Activated CD8-positive, alpha-beta memory T cell treated with anti-CD3 and anti-CD28 coated beads, Interleukin-2, amount 50 U/mL, for 1 hour (primary cell): ENCODE measurements around the gene HSD17B11.
"Not testable (repeated sequence)": the region's sequence is repeated elsewhere in the genome, so short reads cannot be mapped to it uniquely, and the experiment has no call there.

Experiments
- DNase-seq: peaks from one replicate; pipeline ENCODE4 v3.0.0-alpha.2; 2020; ENCODE audit errors: extremely low read depth

The HSD17B11 gene

GRCh38 chr4:87405211-87405820, 14.3 kb upstream of the HSD17B11 start:
- no peak for DNase-seq

DNA sequence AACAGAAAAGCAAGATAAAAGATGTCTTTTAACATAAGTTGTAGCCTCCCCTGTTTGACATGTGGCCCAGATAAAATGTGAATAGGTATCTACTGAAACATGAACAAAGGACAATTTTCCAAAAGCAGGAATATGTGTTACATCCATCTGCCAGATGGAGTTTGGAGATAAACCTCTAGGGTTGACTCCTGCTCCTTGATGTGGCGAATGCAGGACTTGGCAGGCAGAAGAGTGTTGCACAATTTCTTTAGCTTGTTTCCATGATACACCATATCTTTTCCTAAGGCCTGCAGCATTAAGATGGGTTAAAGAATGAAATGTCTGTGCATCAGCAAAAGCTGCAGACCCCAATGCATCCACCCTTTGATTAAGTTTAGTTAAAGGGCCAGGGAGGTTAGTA, 12.7 kb upstream of the HSD17B11 start:
- not testable (repeated sequence) for DNase-seq

GRCh38 chr4:87399954-87400353, 9.0 kb upstream of the HSD17B11 start:
- DNase-seq, result no peak

- DNase-seq, result no peak
These were observed 8.2 kb upstream of the HSD17B11 start for GRCh38 chr4:87399148-87399547.

DNA sequence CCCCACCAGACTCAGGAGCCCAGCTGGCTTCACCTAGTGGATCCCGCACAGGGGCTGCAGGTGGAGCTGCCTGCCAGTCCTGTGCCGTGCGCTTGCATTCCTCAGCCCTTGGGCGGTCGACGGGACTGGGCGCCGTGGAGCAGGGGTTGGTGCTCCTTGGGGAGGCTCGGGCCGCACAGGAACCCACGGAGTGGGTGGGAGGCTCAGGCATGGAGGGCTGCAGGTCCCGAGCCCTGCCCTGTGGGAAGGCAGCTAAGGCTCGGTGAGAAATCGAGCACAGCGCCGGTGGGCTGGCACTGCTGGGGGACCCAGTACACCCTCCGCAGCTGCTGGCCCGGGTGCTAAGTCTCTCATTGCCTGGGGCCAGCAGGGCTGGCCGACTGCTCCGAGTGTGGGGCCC, 4.9 kb upstream of the HSD17B11 start:
- not testable (repeated sequence) for DNase-seq

- DNase-seq, result not testable (repeated sequence)
These were observed 4.1 kb upstream of the HSD17B11 start for GRCh38 chr4:87395073-87395472.

DNA sequence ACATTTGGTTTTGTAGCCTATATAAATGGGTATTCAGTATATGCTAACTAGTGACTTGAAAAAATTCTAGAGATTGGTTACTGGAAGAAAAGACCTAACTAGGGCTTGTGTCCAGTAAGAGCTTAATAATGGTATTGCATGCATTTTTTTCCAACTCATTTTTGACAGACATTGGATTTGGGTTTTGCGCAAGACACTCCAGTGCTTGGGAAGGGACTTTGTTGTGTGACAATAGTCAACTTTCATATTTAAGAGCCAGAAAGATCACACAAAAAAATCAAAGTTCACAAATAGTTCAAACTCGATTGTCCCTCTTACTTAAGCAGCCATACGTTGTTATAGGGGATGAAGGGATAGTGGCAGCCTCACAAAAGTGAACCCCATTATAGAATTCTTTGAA, 1.2 kb upstream of the HSD17B11 start:
- DNase-seq, result no peak

DNA sequence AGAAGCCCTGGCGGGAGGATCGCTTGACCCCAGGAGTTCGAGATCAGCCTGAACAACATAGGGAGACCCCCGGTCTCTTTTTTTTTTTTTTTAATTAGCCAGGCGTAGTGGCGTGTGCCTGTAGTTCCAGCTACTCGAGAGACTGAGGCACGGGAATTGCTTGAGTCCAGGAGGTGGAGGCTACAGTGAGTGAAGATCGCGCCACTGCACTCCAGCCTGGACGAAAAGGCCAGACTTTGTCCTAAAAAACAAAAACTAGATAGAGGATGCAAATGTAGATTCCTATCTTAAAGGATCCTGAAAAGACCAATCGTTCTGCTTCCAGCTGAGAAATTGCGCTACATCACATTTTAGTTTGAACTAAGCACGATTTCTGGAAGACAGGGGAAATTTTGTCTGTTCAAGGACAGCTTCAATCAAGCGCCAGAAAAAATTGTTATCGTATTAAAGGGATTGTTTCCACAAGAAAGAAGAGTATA, 627 bp upstream of the HSD17B11 start:
- DNase-seq, result no peak

DNA sequence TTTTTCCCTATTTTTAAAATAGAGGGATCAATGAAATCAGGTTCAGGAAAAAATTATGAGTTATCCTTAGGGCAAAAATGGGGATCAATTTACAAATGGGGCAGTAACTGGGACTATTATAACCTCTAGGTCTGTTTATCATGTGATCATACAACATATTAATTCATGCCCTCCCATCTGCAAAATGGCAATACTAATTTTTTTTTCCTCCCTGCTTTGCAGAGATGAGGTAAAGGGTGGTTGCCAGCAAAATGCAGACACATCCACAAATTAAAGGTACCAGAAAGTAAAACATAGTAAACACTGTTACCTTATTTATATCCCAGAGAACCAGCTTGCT, 467 bp downstream of the HSD17B11 start:
- DNase-seq, result no peak

GRCh38 chr4:87390055-87390454, 933 bp downstream of the HSD17B11 start:
- not testable (repeated sequence) for DNase-seq

DNA sequence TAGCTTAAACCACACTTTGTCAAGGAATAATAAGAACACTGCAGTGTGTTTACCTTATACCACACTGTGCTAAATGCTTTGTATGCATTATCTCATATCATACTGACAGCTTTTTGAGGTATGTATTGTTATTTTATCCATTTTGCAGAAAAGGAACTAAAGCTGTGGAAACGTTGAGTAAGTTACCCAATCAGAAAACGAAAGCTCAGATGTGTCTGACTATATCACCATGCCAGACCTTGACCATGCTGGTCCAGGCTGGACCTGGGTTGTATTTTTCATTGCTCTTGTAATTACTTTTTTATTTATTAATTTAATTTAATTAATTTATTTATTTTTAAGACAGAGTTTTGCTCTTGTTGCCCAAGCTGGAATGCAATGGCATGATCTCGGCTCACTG, 2.1 kb downstream of the HSD17B11 start:
- DNase-seq, result no peak

DNA sequence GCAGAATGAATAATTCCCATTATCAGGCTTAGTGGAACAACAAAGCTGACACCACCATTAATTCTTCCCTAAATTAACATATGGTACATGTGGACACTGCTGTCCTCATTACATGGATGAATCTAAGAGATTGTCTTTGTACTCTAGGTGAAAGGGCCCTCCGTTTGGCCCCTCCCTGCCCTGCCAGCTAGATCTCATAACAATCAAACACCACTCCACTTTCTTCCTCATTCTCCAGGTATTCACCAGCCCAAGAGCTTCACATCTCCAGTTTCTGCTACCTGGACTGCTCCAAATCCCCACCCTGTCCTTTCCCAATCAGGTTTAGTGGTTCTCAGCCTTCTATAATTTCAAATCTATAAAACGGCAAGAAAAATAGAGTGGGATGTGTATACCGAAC, 3.8 kb downstream of the HSD17B11 start:
- no peak for DNase-seq

- not testable (repeated sequence) for DNase-seq
These were observed 6.4 kb downstream of the HSD17B11 start for GRCh38 chr4:87384466-87385132.

GRCh38 chr4:87382931-87383330, 8.1 kb downstream of the HSD17B11 start:
- no peak for DNase-seq

GRCh38 chr4:87382116-87382515, 8.9 kb downstream of the HSD17B11 start:
- DNase-seq, result no peak

DNA sequence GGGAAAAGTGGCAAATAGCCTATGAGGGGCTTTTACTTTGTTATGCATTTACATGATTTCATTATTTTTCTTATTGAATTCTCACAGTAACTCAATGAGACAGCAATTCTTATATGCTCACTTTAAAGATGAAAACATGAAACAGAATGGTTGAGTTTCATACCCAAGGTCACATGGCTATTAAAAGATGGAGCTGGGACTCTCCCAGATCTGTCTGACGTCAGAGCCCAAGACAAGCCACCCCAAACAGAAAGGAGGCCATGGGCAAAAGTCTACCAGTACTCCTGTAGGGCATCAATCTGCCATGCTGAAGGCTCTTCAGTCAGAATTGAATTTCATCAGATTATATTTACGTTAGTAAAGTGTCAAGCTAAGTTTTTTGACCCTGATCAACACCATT, 13.2 kb downstream of the HSD17B11 start:
- no peak for DNase-seq

DNA sequence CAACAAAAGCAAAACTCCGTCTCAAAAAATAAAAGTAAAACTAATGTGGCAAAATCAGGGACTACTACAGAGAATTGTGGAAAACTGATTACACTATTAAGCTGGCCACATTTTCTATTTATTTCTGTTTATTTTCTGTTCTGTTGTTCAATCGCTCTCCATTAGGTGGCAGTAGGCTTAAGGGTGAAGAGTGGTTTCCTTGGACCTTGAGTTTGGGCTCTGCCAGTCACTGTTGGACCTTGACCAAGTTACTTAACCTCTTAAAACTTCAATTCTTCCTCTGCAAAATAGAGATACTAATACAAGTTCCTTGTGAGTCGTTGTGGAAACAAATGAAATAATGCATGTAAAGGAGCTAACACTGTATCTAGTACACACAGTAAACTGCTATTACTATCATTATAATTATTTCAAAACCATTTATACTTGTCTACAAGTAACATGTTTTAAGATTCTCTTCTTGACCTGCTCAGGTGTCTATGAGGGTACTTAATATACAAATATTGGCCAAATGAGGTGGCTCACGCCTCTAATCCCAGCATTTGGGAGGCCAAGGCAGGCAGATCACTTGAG, 15.2 kb downstream of the HSD17B11 start:
- no peak for DNase-seq

DNA sequence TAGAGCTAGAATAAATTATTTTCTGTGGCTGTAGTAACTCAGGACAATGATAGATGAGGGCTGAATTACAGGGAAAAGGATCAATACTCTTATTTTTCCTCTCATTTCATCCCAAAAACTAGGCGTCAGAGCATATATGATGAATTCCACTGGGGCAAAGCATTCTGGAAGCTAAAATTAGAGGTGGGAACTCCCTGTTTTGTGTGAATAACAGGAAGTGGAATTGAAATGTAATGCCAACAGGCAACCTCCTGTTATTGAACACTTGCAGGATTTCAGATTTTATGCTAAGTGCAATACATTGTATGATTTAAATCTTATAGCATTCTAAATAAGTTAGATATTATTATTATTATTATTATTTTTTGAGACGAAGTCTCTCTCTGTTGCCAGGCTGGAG, 20.9 kb downstream of the HSD17B11 start:
- DNase-seq, result no peak

- no peak for DNase-seq
These were observed 24.3 kb downstream of the HSD17B11 start for GRCh38 chr4:87366521-87367162.

DNA sequence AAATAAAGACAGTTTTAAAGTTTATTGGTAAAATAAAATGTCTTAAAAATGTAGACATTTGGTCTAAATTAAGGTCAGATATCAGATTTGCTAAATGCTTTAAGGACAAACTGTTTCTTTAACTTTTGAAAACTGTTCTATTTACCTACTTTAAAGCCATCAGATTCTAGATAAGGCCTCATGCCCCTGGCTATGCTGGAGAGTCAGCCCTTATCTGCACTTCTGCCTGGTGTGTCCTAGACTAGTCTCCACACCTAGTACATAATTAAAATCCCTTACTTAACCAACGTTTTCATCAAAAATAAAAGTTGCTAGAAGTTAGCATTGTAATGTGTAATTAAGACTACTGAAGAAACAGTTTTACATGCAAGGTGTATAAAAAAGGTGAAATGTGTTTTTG, 25.6 kb downstream of the HSD17B11 start:
- DNase-seq, result no peak

DNA sequence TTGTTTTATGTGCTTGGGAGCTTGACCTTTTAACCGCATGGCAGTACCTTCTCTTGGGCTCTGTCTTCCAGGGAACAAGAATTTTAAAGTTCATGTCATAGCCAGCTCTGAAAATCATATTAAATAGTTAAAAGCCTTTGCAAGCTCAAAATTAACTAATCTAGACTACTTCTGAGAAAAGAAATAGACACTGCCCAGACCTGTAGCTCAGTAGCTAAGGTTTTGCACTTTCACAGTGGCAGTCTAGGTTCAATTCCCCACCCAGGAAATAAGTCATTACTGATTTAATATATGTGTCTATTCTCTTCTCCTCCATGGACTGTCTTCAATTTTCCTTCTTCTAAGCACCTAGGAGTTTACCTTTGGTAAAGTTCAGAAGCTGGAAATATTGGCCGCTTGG, 27.4 kb downstream of the HSD17B11 start:
- DNase-seq, result no peak

GRCh38 chr4:87360338-87360935, 30.6 kb downstream of the HSD17B11 start:
- no peak for DNase-seq

GRCh38 chr4:87359258-87359657, 31.7 kb downstream of the HSD17B11 start:
- DNase-seq, result no peak
